Measurements from ENCODE around the gene STK10. TPM values are rescaled to one million over a fixed set of nuclear protein-coding genes. Genes with fewer than 3 reads are reported as not detected.
A peak's percentile ranks its signal among the peaks of the same experiment; 100 is the strongest.

Gene STK10
- total RNA-seq, 2 donors from 2014 or later: 42.9 to 92.2 TPM

DNA sequence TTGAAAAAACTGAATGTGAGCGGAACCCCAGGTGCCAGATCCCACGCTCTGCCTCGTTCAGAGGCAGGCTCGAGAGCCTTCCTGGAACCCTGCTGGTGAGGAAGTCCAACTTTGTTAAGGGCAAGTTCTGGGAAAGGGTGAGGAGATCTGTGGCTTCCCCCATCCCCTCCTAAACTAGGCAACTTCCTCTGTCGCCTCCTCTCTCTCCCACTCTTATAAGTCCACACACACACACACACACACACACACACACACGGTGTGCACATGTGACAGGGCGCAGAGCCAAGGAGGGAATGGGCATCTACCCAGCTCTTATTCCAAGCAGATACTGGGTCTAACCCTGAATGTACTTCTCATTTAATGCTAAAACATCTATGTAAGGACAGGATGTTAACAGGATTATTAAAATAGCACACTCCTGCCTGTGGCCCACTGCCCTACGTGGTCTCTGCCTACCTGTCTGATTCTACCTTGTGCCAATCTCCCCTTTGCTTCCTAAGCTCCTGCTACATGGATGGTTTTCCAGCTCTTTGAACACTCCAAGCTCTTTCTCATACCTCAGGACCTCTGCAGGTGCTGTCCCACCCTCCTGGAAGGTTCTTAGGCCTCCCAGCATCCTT, 109.2 kb downstream of the STK10 start:
- Mint-ChIP-seq H3K9me3 (no peaks in the 10 kb centered on the region), H3K36me3 (peaks cover 10 to 41% of the 10 kb centered on the region in 2 donors), H3K27ac (peak overlapping the region; percentile 14 to 81)
- ATAC-seq (peak in 1 of 2 donors; percentile 52), DNase-seq (ENCODE audit: low spot score in 2 of 2) (peak in 1 of 2 donors; percentile 9)

DNA sequence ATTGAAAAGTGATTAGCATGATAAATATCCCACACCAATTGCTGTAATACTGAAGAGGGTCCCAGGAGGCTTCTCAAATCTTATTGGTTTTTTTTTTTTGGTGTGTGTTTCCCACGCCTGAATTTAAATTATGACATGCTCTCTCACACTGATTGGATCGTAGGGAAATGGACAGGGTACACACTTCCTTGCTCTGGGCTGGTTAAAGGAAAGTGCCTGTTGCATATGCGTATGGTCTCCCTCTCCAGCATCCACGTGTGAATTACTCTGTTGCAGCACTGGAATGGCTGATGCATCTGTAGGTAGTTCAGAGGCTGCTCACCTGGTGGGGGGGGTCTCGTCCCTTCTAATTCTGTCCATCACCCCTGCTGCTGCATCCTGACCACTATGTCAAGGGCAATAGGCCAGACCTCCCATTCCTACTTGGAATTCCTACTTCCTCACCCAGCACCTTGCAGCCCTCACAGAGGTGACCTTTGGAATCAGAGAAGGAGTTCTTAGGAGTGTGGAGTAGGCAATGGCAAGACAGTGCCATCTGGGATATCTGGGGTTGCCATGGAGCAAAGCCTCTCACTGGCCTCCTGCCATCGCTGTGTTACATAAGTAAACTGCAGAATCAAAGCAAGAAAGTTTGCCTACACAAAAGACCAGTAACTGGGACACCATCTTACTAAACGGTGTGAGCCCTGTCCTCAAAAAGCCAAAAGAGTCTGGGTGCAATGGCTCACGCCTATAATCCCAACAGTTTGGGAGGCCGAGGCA, 110.2 kb downstream of the STK10 start:
- ATAC-seq (no peak), DNase-seq (ENCODE audit: low spot score in 2 of 2) (peak in 1 of 2 donors; percentile 21)
- no peaks in the 10 kb centered on the region for H3K9me3 Mint-ChIP-seq
- H3K36me3 Mint-ChIP-seq: peaks cover 10 to 41% of the 10 kb centered on the region in 2 donors
- peak overlapping the region in 1 of 2 donors; percentile 14 for H3K27ac Mint-ChIP-seq

DNA sequence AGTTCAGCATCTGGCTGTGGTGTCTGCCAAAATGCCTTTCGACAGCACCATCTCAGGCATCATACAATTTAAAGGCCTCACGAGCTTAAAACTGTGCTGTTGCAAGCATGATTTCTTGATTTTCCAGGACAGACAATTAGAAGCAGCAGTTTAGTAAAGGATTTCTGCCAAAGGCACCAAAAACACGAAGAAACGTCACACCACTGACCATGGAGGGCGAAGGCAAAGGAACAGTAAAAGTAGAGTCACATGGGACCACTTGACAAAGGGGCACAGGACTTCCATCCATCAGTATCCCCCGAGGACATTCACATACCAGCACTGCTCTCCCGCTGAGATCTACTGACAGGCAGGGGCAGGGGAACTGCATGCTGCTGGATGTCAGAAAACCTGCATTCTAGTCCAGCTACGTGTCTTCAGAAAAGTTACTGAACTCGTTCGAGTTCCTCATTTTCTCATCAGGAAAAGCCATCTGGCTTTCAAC, 111.2 kb downstream of the STK10 start:
- no peak overlapping the region for H3K27ac Mint-ChIP-seq
- no peak for DNase-seq (ENCODE audit: low spot score in 2 of 2)
- H3K9me3 Mint-ChIP-seq: no peaks in the 10 kb centered on the region
- H3K36me3 Mint-ChIP-seq: peaks cover 9 to 34% of the 10 kb centered on the region in 2 donors
- no peak for ATAC-seq

DNA sequence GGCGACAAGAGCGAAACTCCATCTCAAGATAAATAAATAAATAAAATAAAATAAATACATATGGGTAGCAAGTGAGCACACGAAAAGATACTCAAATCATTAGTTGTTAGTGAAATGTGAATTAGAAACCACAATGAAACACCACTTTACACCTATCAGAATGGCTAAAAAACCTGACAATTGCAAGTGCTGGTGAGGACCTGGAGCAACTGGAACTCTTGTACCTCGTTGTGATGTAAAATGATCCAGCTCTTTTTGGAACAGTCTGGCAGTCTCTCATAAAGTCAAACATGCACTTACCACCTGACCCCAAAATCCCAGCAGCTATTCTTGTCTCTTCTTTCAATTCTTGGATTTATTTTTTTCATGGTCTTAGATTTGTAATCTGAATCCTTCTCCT, 112.4 kb downstream of the STK10 start:
- ATAC-seq (no peak), DNase-seq (ENCODE audit: low spot score in 2 of 2) (no peak)
- Mint-ChIP-seq H3K36me3 (peaks cover 4 to 34% of the 10 kb centered on the region in 2 donors), H3K9me3 (no peaks in the 10 kb centered on the region), H3K27ac (no peak overlapping the region)

DNA sequence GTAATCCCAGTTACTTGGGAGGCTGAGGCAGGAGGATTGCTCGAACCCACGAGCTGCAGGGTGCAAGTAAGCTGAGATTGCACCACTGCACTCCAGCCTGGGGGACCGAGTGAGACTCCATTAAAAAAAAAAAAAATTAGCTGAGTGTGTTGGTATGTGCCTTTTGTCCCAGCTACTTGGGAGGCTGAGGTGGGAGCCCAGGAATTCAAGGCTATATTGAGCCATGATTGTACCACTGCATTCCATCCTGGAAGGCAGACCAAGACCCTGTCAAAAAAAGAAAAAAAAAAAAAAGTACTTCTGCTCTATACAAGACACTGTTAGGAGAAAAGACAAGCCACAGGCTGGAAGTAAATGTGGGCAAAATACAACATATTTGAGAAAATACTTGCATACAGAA, 113.1 kb downstream of the STK10 start:
- ATAC-seq: no peak
- Mint-ChIP-seq H3K27ac (no peak overlapping the region), H3K9me3 (no peaks in the 10 kb centered on the region), H3K36me3 (peaks cover 0 to 35% of the 10 kb centered on the region in 2 donors)
- no peak for DNase-seq (ENCODE audit: low spot score in 2 of 2)

DNA sequence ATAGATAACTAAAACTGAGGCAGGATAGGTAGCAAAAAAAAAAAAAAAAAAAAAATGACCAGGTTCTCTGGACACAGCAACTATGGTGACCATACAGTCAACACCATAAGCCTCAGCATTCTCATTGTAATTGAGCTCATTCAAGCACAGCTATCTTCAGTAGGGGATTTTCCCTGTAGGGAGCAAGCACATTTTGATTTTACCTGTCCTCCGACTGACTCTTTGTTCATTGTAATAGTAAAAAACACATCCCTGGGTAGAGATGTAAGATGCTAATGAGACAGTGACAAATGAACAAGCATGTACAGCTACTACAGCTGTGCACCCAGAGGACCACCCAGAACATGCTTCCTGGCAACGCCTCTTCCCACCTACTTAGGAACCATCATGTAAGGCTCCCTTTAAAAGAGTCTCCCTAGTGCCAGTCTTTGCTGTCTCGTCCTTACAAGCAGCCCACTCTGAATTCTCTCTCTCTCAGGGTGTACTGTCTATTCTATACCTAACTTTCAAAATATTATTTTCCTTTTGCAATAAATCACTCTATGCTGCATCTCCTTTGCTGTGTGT, 116.6 kb downstream of the STK10 start:
- Mint-ChIP-seq H3K36me3 (peaks cover 0 to 21% of the 10 kb centered on the region in 2 donors), H3K27ac (no peak overlapping the region), H3K9me3 (no peaks in the 10 kb centered on the region)
- DNase-seq (ENCODE audit: low spot score in 2 of 2) (peak in 1 of 2 donors; percentile 13), ATAC-seq (no peak)

DNA sequence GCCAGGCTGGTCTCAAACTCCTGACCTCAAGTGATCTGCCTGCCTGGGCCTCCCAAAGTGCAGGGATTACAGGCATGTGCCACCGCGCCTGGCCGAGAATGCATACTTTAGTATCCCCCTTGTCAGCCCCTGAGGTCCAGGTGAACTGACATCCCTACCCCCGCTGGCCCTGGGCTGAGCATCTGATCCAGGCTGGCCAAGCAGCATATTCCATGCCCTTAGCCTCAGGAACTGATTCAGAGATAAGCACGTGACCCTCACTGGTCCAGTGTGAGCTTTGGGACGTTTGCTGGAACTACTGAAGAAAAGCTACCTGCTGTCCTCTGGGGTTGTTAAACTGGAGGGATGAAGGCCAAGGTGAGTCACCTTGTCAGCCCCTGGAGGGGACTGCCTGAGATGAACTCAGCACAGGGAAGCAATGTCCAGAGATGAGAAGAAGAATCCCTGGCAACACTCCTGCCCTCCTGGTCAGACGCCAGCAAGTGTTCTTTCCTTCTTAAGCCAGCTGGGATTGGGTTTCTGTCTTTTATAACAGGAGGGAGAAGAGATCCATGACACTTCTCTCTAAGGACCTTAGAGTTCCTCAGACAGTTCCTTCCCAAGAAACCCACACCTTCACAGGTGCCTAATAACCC, 122.5 kb downstream of the STK10 start:
- Mint-ChIP-seq H3K27ac (peak overlapping the region in 1 of 2 donors; percentile 88), H3K9me3 (no peaks in the 10 kb centered on the region), H3K36me3 (peaks cover 12 to 52% of the 10 kb centered on the region in 2 donors)
- no peak for DNase-seq (ENCODE audit: low spot score in 2 of 2)
- no peak for ATAC-seq

DNA sequence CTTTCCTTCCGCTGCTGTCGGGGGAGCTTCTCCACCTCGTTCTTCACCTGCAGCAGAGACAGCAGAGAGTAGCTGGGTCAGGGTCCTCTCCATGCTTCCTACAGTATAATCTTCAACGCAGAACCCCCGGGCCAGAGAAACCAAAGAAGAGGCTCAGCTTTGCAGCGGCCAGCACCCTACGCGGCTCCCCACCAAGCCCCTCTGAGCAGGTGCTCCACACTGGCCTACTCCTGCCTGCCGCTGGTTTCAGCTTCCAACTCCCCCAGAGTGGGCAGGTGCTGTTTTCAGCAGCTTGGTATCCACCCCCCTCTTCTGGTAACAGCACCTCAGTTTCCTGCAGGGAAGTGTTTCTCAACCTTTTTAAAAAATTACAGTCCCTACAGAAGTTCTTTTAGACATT, 123.3 kb downstream of the STK10 start:
- peak overlapping the region in 1 of 2 donors; percentile 47 for H3K27ac Mint-ChIP-seq

DNA sequence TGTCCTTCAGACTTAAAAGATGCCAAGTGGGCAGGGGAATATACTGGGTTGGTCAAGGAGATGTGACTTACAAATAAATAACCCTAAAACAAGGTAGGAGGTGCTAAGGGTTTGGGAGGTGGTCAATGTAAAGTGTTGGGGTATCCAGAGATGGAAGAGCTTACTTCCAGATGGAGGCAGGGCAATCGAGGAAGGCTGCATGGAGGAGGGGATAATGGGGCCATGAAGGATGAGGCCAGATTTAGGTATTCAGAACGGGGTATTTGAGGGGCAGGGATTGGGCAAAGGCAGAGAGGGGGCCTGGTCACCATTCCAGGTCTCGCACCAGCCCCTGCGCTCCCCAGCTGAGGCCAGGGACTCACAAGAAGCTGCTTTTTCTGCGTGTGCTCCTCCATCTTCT, 123.7 kb downstream of the STK10 start:
- Mint-ChIP-seq H3K27ac (no peak overlapping the region), H3K9me3 (no peaks in the 10 kb centered on the region), H3K36me3 (peaks cover 12 to 53% of the 10 kb centered on the region in 2 donors)
- DNase-seq (ENCODE audit: low spot score in 2 of 2) (no peak), ATAC-seq (no peak)

More for the DNA sequence above, 123.3 kb downstream of the STK10 start:
- Mint-ChIP-seq H3K36me3 (peaks cover 12 to 53% of the 10 kb centered on the region in 2 donors), H3K9me3 (no peaks in the 10 kb centered on the region)
- no peak for ATAC-seq
- no peak for DNase-seq (ENCODE audit: low spot score in 2 of 2)

DNA sequence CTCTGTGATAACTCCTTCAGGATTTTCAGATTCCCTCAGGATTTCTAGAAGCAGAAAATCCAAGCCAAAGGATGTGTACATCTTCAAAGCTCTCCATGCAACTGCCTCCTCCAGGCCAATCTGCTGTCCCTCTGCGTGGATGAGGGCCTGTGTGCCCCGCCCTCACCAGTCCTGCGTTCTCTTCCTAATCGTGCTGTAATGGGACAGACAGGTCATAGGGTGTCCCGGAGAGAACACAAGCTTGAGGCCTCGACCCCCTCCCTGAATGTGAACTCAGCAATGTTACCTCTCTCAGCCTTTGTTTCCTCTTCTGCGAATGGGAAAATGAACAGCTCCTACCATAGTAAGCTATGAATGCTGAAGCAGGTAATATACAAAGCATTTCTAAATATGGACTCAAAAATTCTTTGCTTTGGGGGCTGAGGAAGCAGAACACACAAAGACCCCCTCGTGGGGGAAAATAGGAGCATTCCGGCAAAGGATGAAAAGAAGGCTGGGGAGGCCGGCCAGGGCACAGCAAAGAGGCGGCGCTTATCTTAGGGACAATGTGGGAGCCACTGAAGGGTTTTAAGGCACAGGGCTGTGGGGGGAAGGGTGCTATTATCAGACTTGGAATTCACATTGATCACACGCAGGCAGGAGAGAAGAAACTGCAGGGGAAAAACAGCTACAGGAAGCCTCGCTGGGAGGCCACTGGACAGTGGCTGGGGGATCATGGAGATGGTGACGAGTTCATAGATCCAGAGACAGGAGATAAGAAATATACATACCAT, 124.4 kb downstream of the STK10 start:
- peaks cover 12 to 50% of the 10 kb centered on the region in 2 donors for H3K36me3 Mint-ChIP-seq

DNA sequence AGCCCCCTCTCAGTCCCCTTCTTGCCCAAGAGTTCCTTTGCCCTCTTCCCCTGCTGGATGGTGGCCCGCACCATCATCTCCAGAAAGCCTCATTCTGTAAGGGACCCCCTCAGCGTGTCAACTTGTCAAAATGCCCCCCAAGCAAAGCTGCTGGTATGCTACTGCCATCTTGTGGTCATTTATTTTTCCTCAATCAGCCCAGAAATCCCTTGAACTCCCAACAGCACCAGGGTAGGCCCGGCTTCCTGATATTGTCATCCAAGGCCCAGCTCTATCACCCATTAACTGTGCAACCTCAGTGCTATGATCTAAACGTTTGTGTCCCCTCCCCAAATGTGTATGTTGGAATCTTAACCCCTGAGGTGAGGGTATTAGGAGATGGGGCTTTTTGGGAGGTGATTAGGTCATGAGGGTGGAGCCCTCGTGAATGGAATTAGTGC, 128.3 kb downstream of the STK10 start:
- DNase-seq (ENCODE audit: low spot score in 2 of 2): no peak
- H3K9me3 Mint-ChIP-seq: no peaks in the 10 kb centered on the region
- peak overlapping the region; percentile 22 to 66 for H3K27ac Mint-ChIP-seq
- H3K36me3 Mint-ChIP-seq: peaks cover 12 to 54% of the 10 kb centered on the region in 2 donors
- ATAC-seq: peak in 1 of 2 donors; percentile 39

More for the DNA sequence above, 124.4 kb downstream of the STK10 start:
- no peaks in the 10 kb centered on the region for H3K9me3 Mint-ChIP-seq
- ATAC-seq (no peak), DNase-seq (ENCODE audit: low spot score in 2 of 2) (no peak)
- H3K27ac Mint-ChIP-seq: no peak overlapping the region

DNA sequence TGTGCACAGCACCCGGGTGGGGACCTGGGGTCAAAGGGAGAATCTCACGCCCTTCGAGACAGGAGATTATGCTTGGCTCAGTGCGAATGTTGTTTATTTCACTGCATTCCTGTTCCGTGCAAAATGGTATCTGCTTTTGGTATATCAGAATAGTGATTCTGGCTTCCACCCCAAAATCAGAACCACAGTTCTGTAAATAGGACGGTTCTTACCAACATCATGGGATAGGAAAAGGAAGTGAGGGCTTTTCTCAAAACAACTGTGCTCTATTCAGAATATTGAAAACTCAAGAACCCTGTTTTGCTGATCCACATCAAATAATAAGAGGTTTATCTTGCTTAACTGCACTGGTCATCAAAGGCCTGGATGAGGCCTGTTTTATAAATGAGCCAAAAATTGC, 129.9 kb downstream of the STK10 start:
- ATAC-seq (no peak), DNase-seq (ENCODE audit: low spot score in 2 of 2) (no peak)
- peaks cover 0 to 41% of the 10 kb centered on the region in 2 donors for H3K36me3 Mint-ChIP-seq
- H3K27ac Mint-ChIP-seq: no peak overlapping the region
- no peaks in the 10 kb centered on the region for H3K9me3 Mint-ChIP-seq

DNA sequence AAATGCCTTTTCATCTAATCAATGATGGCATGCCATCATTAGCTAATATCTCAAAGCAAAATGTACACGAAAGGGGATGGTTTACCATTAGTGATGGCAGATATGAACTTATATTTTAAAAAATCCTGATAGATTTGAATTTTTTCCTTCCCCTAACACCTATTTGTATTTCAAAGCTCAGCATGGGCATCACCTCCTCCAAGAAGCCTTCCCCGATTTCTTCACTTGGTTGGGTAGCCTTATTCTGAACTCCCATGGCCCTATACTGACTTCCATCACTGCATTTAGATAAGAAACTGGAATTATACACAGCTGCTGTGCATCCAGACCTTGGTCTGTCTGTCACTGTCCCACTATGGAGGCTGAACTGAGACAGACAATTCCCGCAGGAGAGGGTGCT, 132.0 kb downstream of the STK10 start:
- no peak for ATAC-seq
- H3K36me3 Mint-ChIP-seq: peaks cover 0 to 30% of the 10 kb centered on the region in 2 donors
- no peak overlapping the region for H3K27ac Mint-ChIP-seq
- no peaks in the 10 kb centered on the region for H3K9me3 Mint-ChIP-seq
- no peak for DNase-seq (ENCODE audit: low spot score in 2 of 2)

DNA sequence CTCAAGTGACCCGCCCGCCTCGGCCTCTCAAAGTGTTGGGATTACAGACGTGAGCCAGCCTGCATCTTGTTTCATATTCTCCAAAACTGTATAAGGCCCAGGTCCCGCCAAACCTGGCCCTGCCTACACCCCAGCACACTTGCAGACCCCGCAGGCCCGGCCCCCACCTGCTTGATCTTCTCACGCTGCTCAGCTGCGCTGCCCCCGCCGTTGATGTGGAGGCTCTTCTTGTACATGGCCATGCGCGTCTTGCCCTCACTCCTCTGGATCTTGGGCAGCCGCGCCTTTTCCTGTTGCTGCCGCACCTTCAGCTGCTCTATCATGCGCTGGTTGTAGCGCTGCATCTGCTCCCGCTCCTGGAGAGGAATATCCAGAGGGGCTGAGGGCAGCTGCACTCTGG, 132.6 kb downstream of the STK10 start:
- Mint-ChIP-seq H3K9me3 (no peaks in the 10 kb centered on the region), H3K27ac (peak overlapping the region in 1 of 2 donors; percentile 31), H3K36me3 (peaks cover 0 to 27% of the 10 kb centered on the region in 2 donors)
- ATAC-seq (no peak), DNase-seq (ENCODE audit: low spot score in 2 of 2) (no peak)

DNA sequence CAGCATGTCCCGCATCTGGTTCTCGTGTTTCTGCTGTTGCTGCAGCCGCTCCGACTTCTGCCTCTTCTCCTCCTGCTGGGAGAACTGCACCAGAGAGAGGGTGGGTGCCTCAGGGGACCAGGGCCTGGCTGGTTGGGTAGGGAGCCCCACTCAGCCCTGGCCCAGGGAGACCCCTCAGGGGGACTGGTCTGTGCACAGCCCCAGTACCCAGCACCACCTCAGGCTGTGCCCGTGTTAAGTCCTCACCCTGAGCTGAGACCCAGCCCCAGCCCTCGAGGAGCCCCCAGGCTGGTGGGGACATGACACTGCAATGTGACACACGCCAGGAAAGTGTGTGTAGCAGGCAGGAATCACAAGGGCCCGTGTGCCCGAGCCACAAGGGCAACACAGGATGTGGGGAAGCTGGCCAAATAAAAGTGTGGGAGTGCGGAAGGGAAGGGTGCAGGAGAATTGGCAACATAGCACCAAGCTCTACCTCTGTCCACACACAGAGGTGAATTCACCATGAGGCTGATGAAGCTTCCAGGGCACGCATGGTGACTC, 133.3 kb downstream of the STK10 start:
- H3K9me3 Mint-ChIP-seq: no peaks in the 10 kb centered on the region
- DNase-seq (ENCODE audit: low spot score in 2 of 2) (no peak), ATAC-seq (no peak)
- H3K27ac Mint-ChIP-seq: peak overlapping the region in 1 of 2 donors; percentile 12
- peaks cover 0 to 23% of the 10 kb centered on the region in 2 donors for H3K36me3 Mint-ChIP-seq

Data from activated naive CD4-positive, alpha-beta T cell treated with anti-CD3 and anti-CD28 coated beads, Interleukin-2, amount 50 U/mL, for 72 hours (primary cell).